Type B pancreatic cell (in vitro differentiated cells): ENCODE results near the gene MRAP. TPM values are rescaled to one million over a fixed set of nuclear protein-coding genes. Genes with fewer than 3 reads are reported as not detected.

Source experiments
- DNase-seq: peaks from one replicate; pipeline ENCODE4 v3.0.0; 2021; ENCODE audit warnings: mixed read lengths; ENCODE audit not compliant: unreplicated experiment; ENCODE audit errors: extremely low spot score
- H3K27ac Mint-ChIP-seq: 2 replicates; pipeline ENCODE4 v1.8.0; 2021; ENCODE audit warnings: mild to moderate bottlenecking, mixed read lengths
- H3K27me3 Mint-ChIP-seq: 2 replicates; pipeline ENCODE4 v1.8.0; 2021; ENCODE audit warnings: mixed read lengths
- H3K36me3 Mint-ChIP-seq: 2 replicates; pipeline ENCODE4 v1.8.0; 2021; ENCODE audit warnings: mixed read lengths
- H3K4me1 Mint-ChIP-seq: one replicate; pipeline ENCODE4 v1.8.0; 2021; ENCODE audit warnings: mixed read lengths; ENCODE audit not compliant: unreplicated experiment
- H3K4me3 Mint-ChIP-seq: 2 replicates; pipeline ENCODE4 v1.8.0; 2021; ENCODE audit warnings: mild to moderate bottlenecking, mixed read lengths
- H3K9me3 Mint-ChIP-seq: 2 replicates; pipeline ENCODE4 v1.8.0; 2021; ENCODE audit warnings: mixed read lengths
- total RNA-seq: library from RNA; stranded (reverse); gene quantifications from 2 replicates; pipeline ENCODE4 v1.2.1, GENCODE V29; 2021; ENCODE audit warnings: low replicate concordance
- TF ChIP-seq, protein P1 (sequence below): fragments of 200-600 bp; sonication (generic); conservative IDR thresholded peaks from 2 replicates; pipeline ENCODE4 v1.5.0; 2021; ENCODE audit warnings: antibody characterized with exemption, mild to moderate bottlenecking

Gene MRAP
- total RNA-seq, 1 donor from 2014 or later, result not detected

DNA sequence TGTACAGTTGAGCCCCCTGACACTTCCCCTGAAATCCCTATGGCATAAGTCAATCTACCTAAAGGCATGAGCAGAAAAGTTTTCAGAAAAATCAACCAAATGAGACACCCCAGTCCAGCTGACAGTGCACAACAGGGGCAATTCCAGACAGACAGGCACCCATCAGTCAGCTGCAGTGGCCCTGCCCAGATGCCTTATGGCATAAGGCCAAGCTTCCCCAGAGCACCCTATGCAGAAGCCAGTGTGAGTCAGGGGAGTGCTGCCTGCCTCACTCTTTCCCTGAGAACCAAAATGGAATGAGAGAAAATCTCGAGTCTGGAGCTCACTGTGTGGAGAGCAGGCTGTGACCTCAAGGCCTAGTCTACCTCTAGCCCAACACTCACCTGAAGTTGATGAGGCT is 38.1 kb downstream of the MRAP start:
- no peak overlapping the region for H3K4me3 Mint-ChIP-seq
- peak overlapping the region; percentile 62 for H3K27ac Mint-ChIP-seq
- peaks cover 46% of the 10 kb centered on the region for H3K36me3 Mint-ChIP-seq
- no peaks in the 10 kb centered on the region for H3K27me3 Mint-ChIP-seq
- H3K4me1 Mint-ChIP-seq, result peaks cover 20% of the 10 kb centered on the region
- TF ChIP-seq, protein P1, sequence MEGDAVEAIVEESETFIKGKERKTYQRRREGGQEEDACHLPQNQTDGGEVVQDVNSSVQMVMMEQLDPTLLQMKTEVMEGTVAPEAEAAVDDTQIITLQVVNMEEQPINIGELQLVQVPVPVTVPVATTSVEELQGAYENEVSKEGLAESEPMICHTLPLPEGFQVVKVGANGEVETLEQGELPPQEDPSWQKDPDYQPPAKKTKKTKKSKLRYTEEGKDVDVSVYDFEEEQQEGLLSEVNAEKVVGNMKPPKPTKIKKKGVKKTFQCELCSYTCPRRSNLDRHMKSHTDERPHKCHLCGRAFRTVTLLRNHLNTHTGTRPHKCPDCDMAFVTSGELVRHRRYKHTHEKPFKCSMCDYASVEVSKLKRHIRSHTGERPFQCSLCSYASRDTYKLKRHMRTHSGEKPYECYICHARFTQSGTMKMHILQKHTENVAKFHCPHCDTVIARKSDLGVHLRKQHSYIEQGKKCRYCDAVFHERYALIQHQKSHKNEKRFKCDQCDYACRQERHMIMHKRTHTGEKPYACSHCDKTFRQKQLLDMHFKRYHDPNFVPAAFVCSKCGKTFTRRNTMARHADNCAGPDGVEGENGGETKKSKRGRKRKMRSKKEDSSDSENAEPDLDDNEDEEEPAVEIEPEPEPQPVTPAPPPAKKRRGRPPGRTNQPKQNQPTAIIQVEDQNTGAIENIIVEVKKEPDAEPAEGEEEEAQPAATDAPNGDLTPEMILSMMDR, result no peak
- no peak for DNase-seq
- peaks cover 3% of the 10 kb centered on the region for H3K9me3 Mint-ChIP-seq

DNA sequence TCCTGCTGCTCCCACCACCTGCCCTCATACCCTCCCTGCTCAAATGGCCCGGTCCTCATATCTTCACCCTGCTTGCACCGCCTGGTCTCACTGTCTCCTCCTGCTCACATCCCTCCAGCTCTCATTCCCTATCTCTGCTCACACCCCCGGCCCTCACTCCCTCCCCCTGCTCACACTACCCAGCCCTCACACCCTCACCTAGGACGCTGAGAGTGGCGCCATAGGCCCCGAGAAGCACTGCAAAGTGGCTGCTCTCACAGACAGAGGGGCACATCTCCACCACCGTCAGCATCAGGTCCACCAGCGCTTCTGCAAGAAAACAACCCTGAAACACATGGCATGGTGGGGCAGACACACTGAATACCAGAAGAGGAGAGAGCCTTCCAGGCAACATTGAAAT is 38.6 kb downstream of the MRAP start:
- peak overlapping the region; percentile 62 for H3K27ac Mint-ChIP-seq
- H3K36me3 Mint-ChIP-seq, result peaks cover 45% of the 10 kb centered on the region

DNA sequence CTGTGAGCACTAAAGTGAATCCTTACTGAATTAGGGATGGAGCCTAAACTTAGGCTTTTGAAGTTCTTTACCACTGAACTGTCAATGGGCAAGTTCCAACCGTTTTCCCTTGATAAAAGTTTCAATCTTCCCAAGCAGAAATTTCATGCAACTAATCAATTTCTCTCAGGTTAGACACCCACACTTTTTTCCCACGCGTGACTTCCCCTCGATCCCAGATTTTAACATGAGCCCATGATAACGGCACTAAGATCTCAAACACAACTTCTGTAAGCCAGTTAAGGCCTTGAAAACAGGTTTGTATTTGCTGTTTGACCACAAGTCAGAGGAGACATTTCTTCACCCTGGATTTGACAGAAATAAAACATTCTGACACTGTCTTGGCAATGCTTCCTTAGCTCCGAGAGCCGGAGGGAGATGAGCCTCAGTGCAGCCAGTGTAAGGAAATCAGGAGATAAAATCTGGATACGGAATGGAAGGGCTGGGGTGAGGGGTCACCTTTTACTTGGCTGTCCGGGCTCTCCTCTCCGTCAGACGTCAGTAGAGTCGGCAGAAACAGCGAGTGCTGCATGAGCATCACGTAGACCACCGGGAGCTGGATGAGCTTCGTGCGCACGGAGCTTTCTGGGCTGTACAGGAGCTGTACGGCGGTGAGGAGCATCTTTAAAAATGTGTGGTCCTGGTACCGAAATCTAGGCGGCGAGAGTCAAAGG is 39.7 kb downstream of the MRAP start:
- peaks cover 40% of the 10 kb centered on the region for H3K36me3 Mint-ChIP-seq
- TF ChIP-seq, protein P1, result no peak
- H3K9me3 Mint-ChIP-seq, result peaks cover 3% of the 10 kb centered on the region
- H3K27me3 Mint-ChIP-seq, result no peaks in the 10 kb centered on the region
- DNase-seq, result no peak
- peaks cover 20% of the 10 kb centered on the region for H3K4me1 Mint-ChIP-seq
- H3K4me3 Mint-ChIP-seq, result no peak overlapping the region
- peak overlapping the region; percentile 55 for H3K27ac Mint-ChIP-seq

More for the DNA sequence above, 38.6 kb downstream of the MRAP start:
- no peaks in the 10 kb centered on the region for H3K27me3 Mint-ChIP-seq
- peaks cover 20% of the 10 kb centered on the region for H3K4me1 Mint-ChIP-seq
- peaks cover 3% of the 10 kb centered on the region for H3K9me3 Mint-ChIP-seq
- DNase-seq, result no peak
- TF ChIP-seq, protein P1, result no peak
- no peak overlapping the region for H3K4me3 Mint-ChIP-seq

DNA sequence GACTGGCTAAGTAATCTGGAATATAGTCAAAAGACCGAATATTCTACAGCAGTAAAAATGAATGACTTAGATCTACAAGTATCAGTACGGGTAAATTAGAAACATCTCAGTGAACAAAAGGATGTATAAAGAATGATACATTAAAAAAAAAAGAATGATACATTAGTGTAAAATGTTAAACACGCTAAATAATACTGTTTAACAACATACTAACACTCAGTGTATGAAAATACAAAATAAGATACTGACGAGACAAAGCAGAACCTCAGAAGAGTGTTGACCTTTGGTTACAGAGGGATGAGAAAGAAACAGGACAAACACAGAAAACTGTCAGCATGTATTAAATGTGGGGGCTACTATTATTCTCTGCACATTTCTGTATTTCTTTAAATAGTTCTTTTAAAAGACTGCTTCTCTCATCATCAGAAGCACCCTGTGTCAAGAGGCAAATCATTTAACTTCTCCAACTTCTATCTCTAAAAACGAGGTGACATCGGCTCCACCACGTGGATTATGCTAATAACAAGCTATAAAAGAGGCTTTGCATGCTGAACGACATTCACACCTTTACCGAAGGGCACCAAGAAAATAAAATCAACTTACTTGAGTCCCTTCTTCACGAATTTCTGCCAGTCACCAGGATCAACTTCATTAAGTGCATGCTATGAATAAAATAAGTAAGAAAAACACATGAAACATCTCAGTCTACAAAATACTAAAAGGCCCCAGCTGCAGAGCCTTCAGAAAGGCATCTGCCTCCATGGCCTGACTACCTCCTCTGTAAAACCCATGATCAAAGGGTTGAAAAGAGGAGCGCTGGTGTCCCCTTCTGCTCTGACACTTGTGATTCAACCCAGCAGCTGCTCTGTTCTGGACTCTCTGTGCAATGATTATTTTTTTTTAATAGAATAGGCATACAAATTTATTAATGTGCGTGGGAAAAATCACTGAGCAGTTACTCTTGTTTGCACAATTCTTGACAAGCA is 42.5 kb downstream of the MRAP start:
- no peak overlapping the region for H3K27ac Mint-ChIP-seq

DNA sequence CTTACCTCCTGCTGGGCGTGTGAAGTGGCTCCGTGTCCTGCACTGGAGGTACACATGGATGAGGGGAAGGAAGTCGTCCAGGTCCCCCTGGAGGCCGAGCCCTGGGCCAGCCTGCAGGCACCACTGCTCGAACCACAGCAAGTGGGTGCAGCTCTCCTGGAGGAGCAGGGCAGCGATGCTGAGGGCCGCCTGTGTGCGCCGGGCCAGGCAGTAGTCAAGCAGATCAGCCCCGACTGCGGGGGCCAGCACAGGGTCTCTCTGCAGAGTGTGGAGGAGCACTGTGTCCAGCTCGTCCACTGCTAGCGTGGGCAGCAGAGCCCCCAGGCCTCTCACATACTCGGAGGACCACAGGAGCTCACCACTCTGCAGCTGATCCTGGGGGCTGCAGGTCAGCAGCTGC is 48.3 kb downstream of the MRAP start:
- no peak overlapping the region for H3K4me3 Mint-ChIP-seq
- H3K36me3 Mint-ChIP-seq, result peaks cover 50% of the 10 kb centered on the region
- TF ChIP-seq, protein P1, result no peak
- H3K27me3 Mint-ChIP-seq, result no peaks in the 10 kb centered on the region
- DNase-seq, result no peak
- no peak overlapping the region for H3K27ac Mint-ChIP-seq
- H3K4me1 Mint-ChIP-seq, result no peaks in the 10 kb centered on the region
- peaks cover 5% of the 10 kb centered on the region for H3K9me3 Mint-ChIP-seq

More for the DNA sequence above, 42.5 kb downstream of the MRAP start:
- Mint-ChIP-seq H3K4me1 (peaks cover 6% of the 10 kb centered on the region), H3K4me3 (no peak overlapping the region), H3K36me3 (peaks cover 53% of the 10 kb centered on the region), H3K27me3 (no peaks in the 10 kb centered on the region), H3K9me3 (peaks cover 8% of the 10 kb centered on the region)
- DNase-seq, result no peak
- TF ChIP-seq, protein P1, result no peak
